ENCODE results near the gene SORCS3. TPM values are rescaled to one million over a fixed set of nuclear protein-coding genes. Genes with fewer than 3 reads are reported as not detected.

SORCS3 gene
- polyA plus RNA-seq, 3 donors: not detected

DNA sequence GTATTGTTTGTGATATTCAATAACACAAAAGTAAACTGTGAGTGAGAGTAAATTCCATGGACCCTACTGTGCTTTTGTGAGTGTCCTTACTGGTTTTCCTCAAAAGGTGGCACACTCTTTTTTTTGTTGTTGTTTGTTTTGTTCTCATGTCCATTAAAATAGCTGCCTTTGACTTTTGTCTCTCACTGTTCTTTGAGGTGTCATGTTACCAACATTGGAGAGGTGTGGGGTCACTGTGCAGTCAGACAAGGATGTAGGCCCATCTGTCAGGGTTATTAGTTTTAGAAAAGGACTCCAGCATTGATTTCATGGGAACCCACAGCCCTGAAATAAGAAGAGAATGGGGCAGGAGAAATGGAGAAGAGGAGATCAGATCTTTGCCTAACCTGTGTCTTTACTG, 383.1 kb downstream of the SORCS3 start:
- H3K27ac Mint-ChIP-seq: no peak overlapping the region
- H3K4me1 Mint-ChIP-seq: no peaks in the 10 kb centered on the region
- no peaks in the 10 kb centered on the region for H3K36me3 Mint-ChIP-seq
- H3K27me3 ChIP-seq (ENCODE audit: control insufficient read depth in 2 of 2, insufficient read depth in 2 of 2, low read length in 2 of 2): no peaks in the 10 kb centered on the region
- no peaks in the 10 kb centered on the region for H3K9me3 ChIP-seq (replicated peaks in 1 of 2; ENCODE audit: control insufficient read depth in 1 of 2, insufficient read depth in 1 of 2, low read length in 2 of 2)
- no peaks in the 10 kb centered on the region for H3K79me2 ChIP-seq (ENCODE audit: insufficient read depth, low read length)
- no peak overlapping the region for H2AFZ ChIP-seq (ENCODE audit: insufficient read depth, low read depth, low read length, poor library complexity, severe bottlenecking)
- H3K27ac ChIP-seq (ENCODE audit: low read depth in 1 of 2, low read length in 2 of 2): no peak overlapping the region
- no peak overlapping the region for H3K9ac ChIP-seq (ENCODE audit: insufficient read depth, low read length, poor library complexity, severe bottlenecking)
- intact Hi-C loops (cut with micrococcal nuclease): no loop called here
- no peaks in the 10 kb centered on the region for H3K36me3 ChIP-seq (replicated peaks in 1 of 2; ENCODE audit: control insufficient read depth in 1 of 2, insufficient read depth in 2 of 2, low read length in 2 of 2)
- DNase-seq: no peak
- H3K4me1 ChIP-seq (ENCODE audit: control insufficient read depth in 1 of 2, insufficient read depth in 2 of 2, low read length in 2 of 2): no peaks in the 10 kb centered on the region
- TF ChIP-seq, protein P1, sequence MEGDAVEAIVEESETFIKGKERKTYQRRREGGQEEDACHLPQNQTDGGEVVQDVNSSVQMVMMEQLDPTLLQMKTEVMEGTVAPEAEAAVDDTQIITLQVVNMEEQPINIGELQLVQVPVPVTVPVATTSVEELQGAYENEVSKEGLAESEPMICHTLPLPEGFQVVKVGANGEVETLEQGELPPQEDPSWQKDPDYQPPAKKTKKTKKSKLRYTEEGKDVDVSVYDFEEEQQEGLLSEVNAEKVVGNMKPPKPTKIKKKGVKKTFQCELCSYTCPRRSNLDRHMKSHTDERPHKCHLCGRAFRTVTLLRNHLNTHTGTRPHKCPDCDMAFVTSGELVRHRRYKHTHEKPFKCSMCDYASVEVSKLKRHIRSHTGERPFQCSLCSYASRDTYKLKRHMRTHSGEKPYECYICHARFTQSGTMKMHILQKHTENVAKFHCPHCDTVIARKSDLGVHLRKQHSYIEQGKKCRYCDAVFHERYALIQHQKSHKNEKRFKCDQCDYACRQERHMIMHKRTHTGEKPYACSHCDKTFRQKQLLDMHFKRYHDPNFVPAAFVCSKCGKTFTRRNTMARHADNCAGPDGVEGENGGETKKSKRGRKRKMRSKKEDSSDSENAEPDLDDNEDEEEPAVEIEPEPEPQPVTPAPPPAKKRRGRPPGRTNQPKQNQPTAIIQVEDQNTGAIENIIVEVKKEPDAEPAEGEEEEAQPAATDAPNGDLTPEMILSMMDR (IDR thresholded peaks at IDR 0.05): no peak
- H3K27me3 Mint-ChIP-seq (ENCODE audit: low read depth in 3 of 3): peaks cover 0 to 5% (median 3%) of the 10 kb centered on the region in 3 donors
- peaks cover 0 to 4% (median 0%) of the 10 kb centered on the region in 7 donors for H3K9me3 Mint-ChIP-seq
- H3K4me3 ChIP-seq (replicated peaks in 1 of 3; ENCODE audit: low read depth in 2 of 3, low read length in 3 of 3): no peak overlapping the region
- H4K20me1 ChIP-seq (ENCODE audit: insufficient read depth, low read length): no peaks in the 10 kb centered on the region
- H3K4me3 Mint-ChIP-seq: no peak overlapping the region
- no peak overlapping the region for H3K4me2 ChIP-seq (replicated peaks; ENCODE audit: extremely low read depth, low read length, poor library complexity, severe bottlenecking)

DNA sequence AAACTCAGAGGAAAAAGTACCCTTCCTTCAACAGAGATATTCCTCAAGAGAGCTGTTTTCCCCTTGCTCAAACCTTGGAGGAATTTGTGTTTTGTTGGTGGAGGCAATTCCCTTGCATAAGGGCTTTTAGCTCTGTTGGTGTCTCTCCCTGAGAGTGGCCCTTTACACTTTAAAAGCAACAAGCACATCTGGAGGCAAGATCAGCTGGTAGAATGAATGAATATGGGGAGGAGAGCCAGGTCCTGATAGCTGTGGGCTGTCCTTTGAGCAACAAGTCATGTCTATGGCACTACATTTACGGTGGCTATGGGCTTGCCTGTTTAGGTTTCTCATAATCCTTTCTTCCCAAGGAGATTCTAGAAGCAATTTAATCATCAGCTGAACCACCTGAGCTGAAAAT, 384.0 kb downstream of the SORCS3 start:
- no peaks in the 10 kb centered on the region for H3K27me3 ChIP-seq (ENCODE audit: control insufficient read depth in 2 of 2, insufficient read depth in 2 of 2, low read length in 2 of 2)
- no peak overlapping the region for H3K27ac ChIP-seq (ENCODE audit: low read depth in 1 of 2, low read length in 2 of 2)
- no peak overlapping the region for H2AFZ ChIP-seq (ENCODE audit: insufficient read depth, low read depth, low read length, poor library complexity, severe bottlenecking)
- Mint-ChIP-seq H3K4me3 (no peak overlapping the region), H3K9me3 (peaks cover 0 to 4% (median 0%) of the 10 kb centered on the region in 7 donors), H3K4me1 (no peaks in the 10 kb centered on the region), H3K36me3 (no peaks in the 10 kb centered on the region), H3K27ac (no peak overlapping the region), H3K27me3 (ENCODE audit: low read depth in 3 of 3) (peaks cover 0 to 5% (median 3%) of the 10 kb centered on the region in 3 donors)
- no peak overlapping the region for H3K9ac ChIP-seq (ENCODE audit: insufficient read depth, low read length, poor library complexity, severe bottlenecking)
- TF ChIP-seq, protein P1 (IDR thresholded peaks at IDR 0.05): no peak
- H3K4me2 ChIP-seq (replicated peaks; ENCODE audit: extremely low read depth, low read length, poor library complexity, severe bottlenecking): no peak overlapping the region
- intact Hi-C loops (cut with micrococcal nuclease): no loop called here
- H3K4me1 ChIP-seq (ENCODE audit: control insufficient read depth in 1 of 2, insufficient read depth in 2 of 2, low read length in 2 of 2): no peaks in the 10 kb centered on the region
- no peaks in the 10 kb centered on the region for H3K9me3 ChIP-seq (replicated peaks in 1 of 2; ENCODE audit: control insufficient read depth in 1 of 2, insufficient read depth in 1 of 2, low read length in 2 of 2)
- WGBS (ENCODE audit: insufficient coverage): no CpG with 5 or more reads among the region's 1 CpG
- H4K20me1 ChIP-seq (ENCODE audit: insufficient read depth, low read length): no peaks in the 10 kb centered on the region
- no peak overlapping the region for H3K4me3 ChIP-seq (replicated peaks in 1 of 3; ENCODE audit: low read depth in 2 of 3, low read length in 3 of 3)
- no peak for DNase-seq
- no peaks in the 10 kb centered on the region for H3K36me3 ChIP-seq (replicated peaks in 1 of 2; ENCODE audit: control insufficient read depth in 1 of 2, insufficient read depth in 2 of 2, low read length in 2 of 2)
- no peaks in the 10 kb centered on the region for H3K79me2 ChIP-seq (ENCODE audit: insufficient read depth, low read length)
